HG03280 (cell line): ENCODE data around the gene WBP1.
"Not testable (repeated sequence)": the region's sequence is repeated elsewhere in the genome, so short reads cannot be mapped to it uniquely, and the experiment has no call there.

Experiments
- ATAC-seq: cut with Tn5 transposase; IDR thresholded peaks from one replicate; pipeline ENCODE4 v1.9.1; 2021; ENCODE audit warnings: mild to moderate bottlenecking, moderate library complexity; ENCODE audit not compliant: unreplicated experiment

WBP1 gene

DNA sequence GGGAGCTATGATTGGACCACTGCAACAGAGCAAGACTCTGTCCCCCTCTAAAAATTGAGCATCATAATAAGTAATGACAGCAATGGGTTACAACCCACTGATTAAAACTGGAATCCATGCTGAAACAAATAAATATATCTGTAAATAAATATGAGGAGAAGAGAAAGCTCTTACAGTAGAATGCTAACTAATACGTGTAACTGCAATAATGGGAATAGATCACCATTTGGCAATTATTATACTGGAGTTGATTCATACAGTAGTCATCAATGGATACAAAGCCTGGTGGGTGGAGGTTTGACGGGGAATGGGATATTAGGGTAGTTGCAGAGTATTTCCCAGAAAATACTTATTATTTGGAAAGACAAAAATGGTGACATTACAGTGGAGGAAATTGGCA is 9.5 kb upstream of the WBP1 start:
- no peak for ATAC-seq

DNA sequence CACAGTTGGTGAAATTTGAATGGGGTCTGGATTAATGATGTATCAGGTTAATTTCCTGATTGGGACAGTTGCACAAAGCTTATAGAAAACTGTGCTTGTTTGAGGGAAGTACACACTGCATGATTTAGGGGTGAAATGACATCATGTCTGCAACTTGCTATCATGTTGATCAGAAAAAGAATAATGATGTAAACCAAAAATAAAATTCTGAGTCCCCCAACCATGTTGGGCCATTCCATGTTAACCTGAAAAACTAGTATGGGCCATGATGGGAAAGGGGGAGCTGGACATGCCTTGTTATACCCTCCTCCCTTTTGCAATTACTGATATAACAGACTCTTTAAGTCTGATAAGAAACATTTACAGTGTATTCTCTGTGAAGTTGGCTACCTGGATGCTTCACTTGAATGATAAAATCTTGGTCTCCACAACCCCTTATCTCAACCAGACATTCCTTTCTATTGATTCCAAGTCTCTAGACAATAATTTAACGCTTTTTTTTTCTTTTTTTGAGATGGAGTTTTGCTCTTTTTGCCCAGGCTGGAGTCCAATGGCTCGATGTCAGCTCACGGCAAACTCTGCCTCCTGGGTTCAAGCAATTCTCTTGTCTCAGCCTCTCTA is 7.6 kb upstream of the WBP1 start:
- ATAC-seq, result no peak

DNA sequence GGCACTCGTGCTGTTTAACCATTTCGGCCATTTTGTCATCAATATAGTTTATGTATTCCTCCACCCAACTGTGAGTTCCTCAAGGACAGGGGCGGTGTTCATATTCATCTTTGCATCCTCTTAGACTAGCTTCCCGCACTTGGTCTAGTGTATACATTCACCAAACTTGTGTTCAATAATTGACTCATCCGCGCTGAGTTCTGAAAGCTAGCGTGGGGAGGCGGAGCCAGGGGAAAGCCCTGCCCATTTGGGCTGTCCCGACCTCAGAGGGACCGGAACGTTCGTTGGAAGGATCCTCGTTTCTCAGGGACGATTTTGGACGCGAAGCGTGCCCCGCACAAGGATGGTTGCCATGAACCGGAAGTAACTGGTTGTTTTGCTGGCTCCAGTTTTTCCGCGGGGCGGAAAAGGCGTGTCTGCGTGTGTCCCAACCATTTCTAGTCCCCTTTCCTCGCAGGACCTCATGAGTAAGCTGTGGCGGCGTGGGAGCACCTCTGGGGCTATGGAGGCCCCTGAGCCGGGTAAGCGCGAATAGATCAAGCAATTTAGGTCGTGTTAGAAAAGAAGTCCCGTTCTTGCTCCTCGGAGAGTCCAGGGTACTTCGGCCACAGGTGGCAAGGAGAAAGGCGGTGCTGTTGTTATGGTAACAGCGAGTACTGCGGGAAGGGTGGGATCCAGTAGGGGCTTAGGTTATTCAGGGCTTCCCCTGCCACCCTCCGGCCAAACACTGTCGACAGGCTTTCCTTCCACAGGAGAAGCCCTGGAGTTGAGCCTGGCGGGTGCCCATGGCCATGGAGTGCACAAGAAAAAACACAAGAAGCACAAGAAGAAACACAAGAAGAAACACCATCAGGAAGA is 3.4 kb upstream of the WBP1 start, which contains the start of gene INO80B:
Gene INO80B, plus strand, starts transcription at position 434 of the 858 bp plus-strand sequence. Its CDS starts 30 bp downstream, at position 464.
- peak; percentile 43 for ATAC-seq

GRCh38 chr2:74457129-74457548 is 1.1 kb upstream of the WBP1 start:
- no peak for ATAC-seq

DNA sequence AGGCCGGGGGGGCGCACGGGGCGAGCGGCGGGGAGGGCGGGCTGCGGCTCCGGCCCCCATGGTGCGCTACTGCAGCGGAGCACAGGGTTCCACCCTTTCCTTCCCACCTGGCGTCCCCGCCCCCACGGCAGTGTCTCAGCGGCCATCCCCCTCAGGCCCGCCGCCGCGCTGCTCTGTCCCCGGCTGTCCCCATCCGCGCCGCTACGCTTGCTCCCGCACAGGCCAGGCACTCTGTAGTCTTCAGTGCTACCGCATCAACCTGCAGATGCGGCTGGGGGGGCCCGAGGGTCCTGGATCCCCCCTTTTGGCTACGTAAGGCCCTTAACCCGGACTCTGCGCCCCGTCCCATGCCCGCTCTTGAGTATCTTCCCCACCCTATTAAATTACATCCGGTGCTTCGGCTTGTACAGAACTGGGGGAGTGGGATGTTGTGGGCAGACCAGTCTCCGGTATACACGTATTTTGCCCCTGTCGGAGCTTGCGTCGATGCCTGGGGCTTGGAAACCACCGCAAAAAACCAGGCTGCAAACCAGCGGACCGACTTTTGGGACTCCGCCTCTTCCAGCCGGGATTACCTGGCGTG is 598 bp upstream of the WBP1 start:
- peak; percentile 35 for ATAC-seq

DNA sequence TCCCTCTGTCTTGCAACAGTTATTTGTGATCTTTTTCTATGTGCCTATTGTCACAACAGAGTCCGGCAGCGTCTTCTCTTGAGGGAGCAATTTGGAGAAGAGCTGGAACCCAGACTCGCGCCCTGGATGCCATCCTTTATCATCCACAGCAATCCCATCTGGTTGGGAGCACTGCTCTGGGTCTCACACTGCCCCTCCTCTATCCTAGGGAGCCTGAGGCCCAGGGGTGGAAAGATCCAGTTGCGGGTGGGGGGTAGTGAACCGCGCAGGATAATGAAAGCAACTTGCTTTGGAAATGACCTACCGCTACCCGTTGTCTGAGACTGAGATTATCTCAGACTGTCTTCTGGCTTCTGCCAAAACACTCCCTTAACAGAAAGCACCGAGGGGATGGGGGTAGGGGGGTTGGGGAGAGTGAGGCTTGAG is 713 bp downstream of the WBP1 start:
- ATAC-seq, result no peak

- not testable (repeated sequence) for ATAC-seq
Observed at GRCh38 chr2:74459503-74460118, 1.4 kb downstream of the WBP1 start.

GRCh38 chr2:74460187-74460586 is 1.9 kb downstream of the WBP1 start:
- ATAC-seq, result not testable (repeated sequence)

DNA sequence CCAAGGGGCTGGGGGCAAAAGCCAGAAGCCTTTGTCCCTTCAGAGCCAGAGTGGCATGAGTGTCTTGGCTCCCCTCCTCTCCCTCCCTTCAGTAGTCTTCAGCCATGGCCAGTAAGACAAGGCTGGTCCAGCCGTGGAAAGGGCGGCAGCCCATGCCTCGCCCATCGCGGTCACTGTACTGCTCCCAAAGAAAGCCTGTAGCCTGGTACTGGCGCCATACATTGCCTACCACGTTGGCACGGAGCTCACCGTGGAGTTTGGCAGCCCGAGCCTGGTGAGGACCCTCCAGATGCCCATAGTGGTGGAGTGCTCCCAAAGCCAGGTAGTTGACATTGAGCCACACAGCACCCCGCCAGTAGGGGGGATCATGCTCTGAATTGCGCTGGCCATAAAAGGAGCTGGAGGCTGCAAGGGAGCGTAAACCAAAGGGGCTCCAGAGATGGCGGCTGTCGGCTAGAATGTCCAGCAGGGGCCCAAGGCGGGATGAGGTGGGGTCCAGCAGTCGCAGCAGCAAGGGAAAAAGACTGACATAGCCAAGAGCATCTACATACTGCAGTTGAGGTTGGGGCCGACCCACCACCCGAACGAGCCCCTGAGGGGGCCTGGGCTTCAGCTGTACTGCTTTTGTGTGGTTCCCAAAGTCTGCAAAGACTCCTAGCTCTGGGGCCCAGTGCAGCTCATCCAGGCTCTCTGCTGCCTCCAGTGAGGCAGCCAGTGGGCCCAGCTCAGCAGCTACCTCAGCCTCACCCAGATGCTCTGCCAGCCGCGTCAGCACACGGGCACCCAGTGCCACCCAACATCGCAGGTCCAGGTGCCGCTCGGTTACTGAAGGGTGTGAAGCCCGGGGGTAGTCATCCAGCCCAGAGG is 3.2 kb downstream of the WBP1 start:
- no peak for ATAC-seq

DNA sequence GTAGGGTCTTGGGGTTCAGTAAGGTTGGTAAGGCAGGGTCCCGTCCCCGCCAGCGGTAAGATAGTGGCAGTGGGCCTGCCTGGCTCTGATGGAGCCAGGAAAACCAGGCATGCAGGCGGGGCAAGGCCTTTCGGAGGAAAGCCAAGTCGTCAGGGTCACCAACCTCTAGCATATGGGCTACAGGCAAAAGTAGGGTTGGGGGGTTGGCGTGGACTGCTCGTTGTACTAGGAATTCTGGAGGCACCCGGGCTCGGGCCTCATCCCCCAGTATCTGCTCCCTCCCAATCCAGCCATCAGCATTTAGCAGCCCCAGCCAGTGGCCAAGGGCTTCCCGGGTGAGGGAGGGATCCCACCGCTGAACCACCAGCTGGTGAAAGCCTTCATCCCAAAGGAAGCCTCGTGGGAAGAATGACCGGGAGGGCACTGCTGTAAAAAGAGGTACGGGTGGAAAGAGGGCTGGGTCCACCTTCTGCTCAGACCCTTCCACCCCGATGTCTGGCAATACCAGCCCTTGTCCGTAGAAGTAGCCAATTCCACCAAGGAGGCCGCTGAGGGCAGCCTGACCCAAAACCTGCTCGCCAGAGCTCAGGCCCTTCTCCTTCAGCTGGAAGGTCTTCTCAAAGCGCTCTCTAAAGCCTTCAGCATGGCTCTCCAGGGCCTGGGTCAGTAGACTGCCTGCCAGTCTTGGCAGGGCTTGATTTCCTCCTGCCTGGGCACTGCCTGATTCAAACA is 4.0 kb downstream of the WBP1 start:
- ATAC-seq, result no peak

GRCh38 chr2:74462786-74463105 is 4.5 kb downstream of the WBP1 start:
- no peak for ATAC-seq

DNA sequence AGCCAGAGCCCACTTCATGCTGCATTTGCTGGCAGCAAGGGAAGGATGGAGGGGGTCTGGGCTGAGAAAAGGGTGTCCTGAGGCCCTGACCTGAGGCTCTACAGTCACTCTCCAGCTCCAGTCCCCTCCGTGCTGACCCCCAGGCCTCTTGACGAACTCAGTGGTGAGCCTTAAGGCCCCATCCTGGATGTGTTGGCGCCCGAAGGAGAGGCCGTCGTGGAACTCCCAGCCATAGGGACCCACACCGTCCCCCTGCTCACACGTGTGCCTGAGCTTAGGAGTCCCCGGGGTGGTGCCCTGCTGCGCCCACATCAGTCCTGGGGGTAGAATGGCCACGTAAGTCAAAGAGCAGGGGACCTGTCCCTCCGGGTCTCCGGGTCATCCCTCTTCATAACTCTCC is 6.2 kb downstream of the WBP1 start:
- no peak for ATAC-seq

DNA sequence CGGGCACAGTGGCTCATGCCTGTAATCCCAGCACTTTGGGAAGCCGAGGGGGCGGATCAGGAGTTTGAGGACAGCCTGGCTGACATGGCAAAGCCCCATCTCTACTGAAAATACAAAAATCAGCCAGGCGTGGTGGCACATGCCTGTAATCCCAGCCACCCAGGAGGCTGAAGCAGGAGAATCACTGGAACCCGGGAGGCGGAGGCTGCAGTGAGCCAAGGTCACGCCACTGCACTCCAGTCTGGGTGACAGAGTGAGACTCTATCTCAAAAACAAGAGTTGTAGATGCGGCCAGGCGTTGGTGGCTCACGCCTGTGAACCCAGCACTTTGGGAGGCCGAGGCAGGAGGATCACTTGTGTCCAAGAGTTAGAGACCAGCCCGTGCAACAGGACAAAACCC is 12.5 kb downstream of the WBP1 start:
- not testable (repeated sequence) for ATAC-seq

DNA sequence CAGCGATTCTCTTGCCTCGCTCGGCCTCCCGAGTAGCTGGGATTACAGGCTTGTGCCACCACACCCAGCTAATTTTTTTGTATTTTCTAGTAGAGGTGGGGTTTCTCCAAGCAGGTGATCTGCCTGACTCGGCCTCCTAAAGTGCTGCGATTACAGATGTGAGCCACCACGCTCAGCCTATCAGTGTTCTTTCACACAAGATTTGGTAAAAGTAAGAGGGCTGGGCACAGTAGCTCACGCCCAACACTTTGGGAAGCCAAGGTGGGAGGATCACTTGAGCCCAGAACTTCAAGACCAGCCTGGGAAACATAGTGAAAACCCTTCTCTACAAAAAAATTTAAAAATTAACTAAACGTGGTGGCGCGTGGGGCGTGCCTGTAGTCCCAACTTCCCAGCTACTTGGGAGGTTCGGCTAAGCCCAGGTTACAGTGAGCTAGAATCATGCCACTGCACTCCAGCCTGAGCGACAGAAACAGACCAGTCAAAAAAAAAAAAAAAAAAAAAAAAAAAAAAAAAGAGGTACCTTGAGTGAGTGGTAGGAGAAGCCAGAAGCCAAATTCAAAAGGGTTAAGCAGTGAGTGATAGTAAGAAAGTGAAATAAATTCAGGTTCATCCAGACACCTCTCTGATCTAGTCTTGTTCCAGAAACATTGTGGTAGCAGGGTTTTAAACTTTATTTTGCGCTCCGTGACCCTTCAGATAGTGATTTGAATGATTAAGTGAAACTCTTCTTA is 13.3 kb downstream of the WBP1 start:
- no peak for ATAC-seq

- peak; percentile 75 for ATAC-seq
Observed at GRCh38 chr2:74472086-74472944, 14.1 kb downstream of the WBP1 start, which contains the start of gene MRPL53. TSS of gene MRPL53 (minus strand) at chr2:74472680. CDS start at chr2:74472660, 20 bp downstream.

DNA sequence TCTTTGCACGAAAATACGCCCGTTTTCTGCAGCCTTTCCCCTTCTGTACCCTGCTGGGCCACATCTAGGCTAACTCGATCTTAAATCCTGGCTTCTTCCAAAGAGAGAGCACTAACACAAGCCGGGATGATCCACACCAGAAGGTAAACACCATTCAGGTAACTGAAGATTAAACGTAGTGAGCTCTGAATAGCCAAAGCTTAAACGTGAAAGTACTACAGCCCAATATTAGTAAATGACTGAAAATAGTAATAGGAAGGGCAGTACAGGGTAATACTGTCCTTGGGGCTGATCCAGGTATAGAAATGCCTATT is 14.7 kb downstream of the WBP1 start:
- no peak for ATAC-seq

DNA sequence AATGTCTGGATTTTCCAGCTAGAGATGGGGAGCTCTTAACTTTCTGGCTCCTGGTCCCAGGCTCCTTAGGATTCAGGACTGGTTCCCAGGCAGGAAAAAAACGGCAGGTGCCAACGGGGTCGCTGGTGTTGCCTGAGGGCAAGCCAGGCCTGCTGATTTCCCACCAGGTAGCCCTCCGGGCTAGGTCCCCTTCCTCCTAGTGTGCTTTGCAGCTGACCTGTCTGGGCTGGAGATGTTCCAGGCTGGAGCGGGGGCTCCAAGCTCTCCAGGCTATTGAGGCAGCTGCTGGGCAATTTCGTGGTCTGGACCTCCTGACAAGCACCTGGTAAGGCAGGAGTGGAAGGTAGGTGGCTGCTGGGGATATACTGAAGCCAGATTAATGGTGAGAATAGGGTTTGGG is 16.2 kb downstream of the WBP1 start:
- no peak for ATAC-seq

GRCh38 chr2:74474899-74475298 is 16.7 kb downstream of the WBP1 start:
- no peak for ATAC-seq
